ENCODE results near the gene IDUA.
A peak's percentile ranks its signal among the peaks of the same experiment; 100 is the strongest.
"Not testable (repeated sequence)": the region's sequence is repeated elsewhere in the genome, so short reads cannot be mapped to it uniquely, and the experiment has no call there.

Gene IDUA

GRCh38 chr4:986879-987623 lies at the start of gene IDUA:
IDUA (plus strand) TSS chr4:987044; CDS start chr4:987085, 41 bp downstream.
- peak; percentile 49 to 83 for DNase-seq

GRCh38 chr4:939508-939907 lies 47.3 kb upstream of the IDUA start:
- DNase-seq = not testable (repeated sequence)

GRCh38 chr4:945274-946102 lies 41.4 kb upstream of the IDUA start:
- DNase-seq = no peak

GRCh38 chr4:946103-946450 lies 40.8 kb upstream of the IDUA start:
- DNase-seq = no peak

GRCh38 chr4:946517-947471 lies 40.0 kb upstream of the IDUA start:
- DNase-seq = no peak

GRCh38 chr4:947491-947971 lies 39.3 kb upstream of the IDUA start:
- DNase-seq = no peak

- DNase-seq = no peak
Observed at GRCh38 chr4:948101-948935, 38.5 kb upstream of the IDUA start.

GRCh38 chr4:948936-949300 lies 37.9 kb upstream of the IDUA start:
- no peak for DNase-seq

- no peak for DNase-seq
Observed at GRCh38 chr4:949656-950055, 37.2 kb upstream of the IDUA start.

- DNase-seq = no peak
Observed at GRCh38 chr4:950136-951020, 36.5 kb upstream of the IDUA start.

- no peak for DNase-seq
Observed at GRCh38 chr4:951186-951585, 35.7 kb upstream of the IDUA start.

- DNase-seq = no peak
Observed at GRCh38 chr4:951594-952468, 35.0 kb upstream of the IDUA start.

- no peak for DNase-seq
Observed at GRCh38 chr4:952881-953573, 33.8 kb upstream of the IDUA start.

GRCh38 chr4:953574-953915 lies 33.3 kb upstream of the IDUA start:
- DNase-seq = no peak

GRCh38 chr4:954211-955020 lies 32.4 kb upstream of the IDUA start:
- DNase-seq = no peak

GRCh38 chr4:955161-955921 lies 31.5 kb upstream of the IDUA start:
- no peak for DNase-seq

- DNase-seq = no peak
Observed at GRCh38 chr4:955931-956381, 30.9 kb upstream of the IDUA start.
